H9 (cell line): ENCODE results near the gene SMARCA2. TPM values are rescaled to one million over a fixed set of nuclear protein-coding genes. Genes with fewer than 3 reads are reported as not detected.

Source experiments
- DNase-seq: peaks from one replicate; pipeline ENCODE4 v3.0.0-alpha.2; 2017
- H2AFZ ChIP-seq: one replicate; pipeline ENCODE4 v1.6.1; 2013; ENCODE audit warnings: mild to moderate bottlenecking, low read length, control low read depth, moderate library complexity
- H2AK5ac ChIP-seq: 2 replicates; pipeline ENCODE4 v1.6.1; 2013; ENCODE audit warnings: low read length, control low read depth, mixed read lengths; ENCODE audit not compliant: insufficient read length
- H2BK120ac ChIP-seq: one replicate; pipeline ENCODE4 v1.6.1; 2013; ENCODE audit warnings: low read depth, mild to moderate bottlenecking, low read length, control low read depth, inconsistent platforms; ENCODE audit not compliant: poor library complexity, severe bottlenecking
- H2BK12ac ChIP-seq: 2 replicates; pipeline ENCODE4 v1.6.1; 2013; ENCODE audit warnings: low read length, control low read depth, mixed read lengths, low read depth; ENCODE audit not compliant: insufficient read length
- H2BK15ac ChIP-seq: 2 replicates; pipeline ENCODE4 v1.6.1; 2013; ENCODE audit warnings: low read depth, low read length, control low read depth
- H2BK20ac ChIP-seq: one replicate; pipeline ENCODE4 v1.6.1; 2013; ENCODE audit warnings: low read depth, mild to moderate bottlenecking, low read length, control low read depth, inconsistent platforms; ENCODE audit not compliant: poor library complexity, severe bottlenecking
- H2BK5ac ChIP-seq: 2 replicates; pipeline ENCODE4 v1.6.1; 2013; ENCODE audit warnings: low read length, control low read depth, mixed read lengths; ENCODE audit not compliant: insufficient read length
- H3K14ac ChIP-seq: 2 replicates; pipeline ENCODE4 v1.6.1; 2013; ENCODE audit warnings: low read length, control low read depth; ENCODE audit not compliant: insufficient read depth
- H3K18ac ChIP-seq: 2 replicates; pipeline ENCODE4 v1.6.1; 2013; ENCODE audit warnings: low read depth, mild to moderate bottlenecking, mixed read lengths, low read length, control low read depth; ENCODE audit not compliant: insufficient read length
- H3K23ac ChIP-seq: 2 replicates; pipeline ENCODE4 v1.6.1; 2013; ENCODE audit warnings: low read length, control low read depth, mixed read lengths, low read depth; ENCODE audit not compliant: insufficient read length
- H3K23me2 ChIP-seq: 2 replicates; pipeline ENCODE4 v1.6.1; 2013; ENCODE audit warnings: low read depth, mild to moderate bottlenecking, mixed read lengths, low read length, control low read depth; ENCODE audit not compliant: insufficient read length, poor library complexity, severe bottlenecking
- H3K27ac ChIP-seq: 2 replicates; pipeline ENCODE4 v1.5.1; 2013; ENCODE audit warnings: low read length, control low read depth, mixed read lengths, low read depth; ENCODE audit not compliant: insufficient read length
- H3K27me3 ChIP-seq: 2 replicates; pipeline ENCODE4 v1.6.1; 2013; ENCODE audit warnings: low read length, control low read depth, inconsistent platforms; ENCODE audit not compliant: insufficient read depth
- H3K4ac ChIP-seq: 2 replicates; pipeline ENCODE4 v1.6.1; 2013; ENCODE audit warnings: low read depth, mild to moderate bottlenecking, control low read depth, inconsistent platforms, low read length, moderate library complexity
- H3K4me1 ChIP-seq: 2 replicates; pipeline ENCODE4 v1.6.1; 2013; ENCODE audit warnings: low read length, control low read depth, inconsistent platforms; ENCODE audit not compliant: insufficient read depth
- H3K4me2 ChIP-seq: 2 replicates; pipeline ENCODE4 v1.6.1; 2013; ENCODE audit warnings: low read length, control low read depth, mixed read lengths; ENCODE audit not compliant: insufficient read length, insufficient read depth
- H3K56ac ChIP-seq: 2 replicates; pipeline ENCODE4 v1.6.1; 2013; ENCODE audit warnings: low read depth, mild to moderate bottlenecking, mixed read lengths, low read length, control low read depth; ENCODE audit not compliant: insufficient read length
- H3K79me1 ChIP-seq: 2 replicates; pipeline ENCODE4 v1.6.1; 2013; ENCODE audit warnings: low read depth, mild to moderate bottlenecking, moderate library complexity, low read length, control low read depth, inconsistent platforms; ENCODE audit not compliant: insufficient read depth, poor library complexity, severe bottlenecking
- H3K79me2 ChIP-seq: 2 replicates; pipeline ENCODE4 v1.6.1; 2013; ENCODE audit warnings: low read length, control low read depth, inconsistent platforms; ENCODE audit not compliant: insufficient read depth
- H3K9ac ChIP-seq: 2 replicates; pipeline ENCODE4 v1.6.1; 2013; ENCODE audit warnings: low read length, control low read depth, mixed read lengths; ENCODE audit not compliant: insufficient read length; ENCODE audit errors: extremely low read depth
- H3K9me3 ChIP-seq: one replicate; pipeline ENCODE4 v1.6.1; 2013; ENCODE audit warnings: low read depth, low read length, inconsistent platforms; ENCODE audit not compliant: control insufficient read depth
- H3T11ph ChIP-seq: one replicate; pipeline ENCODE4 v1.6.1; 2013; ENCODE audit warnings: mild to moderate bottlenecking, low read length, control low read depth, inconsistent platforms
- H4K20me1 ChIP-seq: one replicate; pipeline ENCODE4 v1.6.1; 2013; ENCODE audit not compliant: control insufficient read depth, insufficient read length, insufficient read depth
- H4K5ac ChIP-seq: 2 replicates; pipeline ENCODE4 v1.6.1; 2013; ENCODE audit warnings: low read depth, mild to moderate bottlenecking, mixed read lengths, low read length, control low read depth; ENCODE audit not compliant: insufficient read length
- H4K8ac ChIP-seq: replicated peaks from 2 replicates; pipeline ENCODE4 v1.6.1; 2013; ENCODE audit warnings: low read length, control low read depth, mixed read lengths, low read depth; ENCODE audit not compliant: insufficient read length
- H4K91ac ChIP-seq: 2 replicates; pipeline ENCODE4 v1.6.1; 2013; ENCODE audit warnings: low read depth, mild to moderate bottlenecking, moderate library complexity, mixed read lengths, low read length, control low read depth; ENCODE audit not compliant: insufficient read length
- H3K27ac Mint-ChIP-seq, 3 experiments: 2 replicates in 2 of 3; 3 replicates in 1 of 3; pipeline ENCODE4 v1.8.0; 2020 to 2021; ENCODE audit warnings: mixed read lengths in 3 of 3, mild to moderate bottlenecking in 1 of 3, moderate library complexity in 1 of 3
- H3K27me3 Mint-ChIP-seq: 2 replicates; pipeline ENCODE4 v1.8.0; 2021; ENCODE audit warnings: low read depth, mild to moderate bottlenecking, moderate library complexity, mixed read lengths
- H3K36me3 Mint-ChIP-seq, 3 experiments: 2 replicates in 2 of 3; 3 replicates in 1 of 3; pipeline ENCODE4 v1.8.0; 2020 to 2021; ENCODE audit warnings: low read depth in 3 of 3, mixed read lengths in 3 of 3; ENCODE audit not compliant: insufficient read depth in 1 of 3
- H3K4me1 Mint-ChIP-seq, 2 experiments: 2 replicates each; pipeline ENCODE4 v1.8.0; 2020; ENCODE audit warnings: mixed read lengths in 2 of 2
- H3K4me3 Mint-ChIP-seq, 2 experiments: 2 replicates in 1 of 2; 3 replicates in 1 of 2; pipeline ENCODE4 v1.8.0; 2020 to 2021; ENCODE audit warnings: mild to moderate bottlenecking in 2 of 2, mixed read lengths in 2 of 2, moderate library complexity in 1 of 2
- H3K9me3 Mint-ChIP-seq, 2 experiments: 2 replicates in 1 of 2; 3 replicates in 1 of 2; pipeline ENCODE4 v1.8.0; 2020; ENCODE audit warnings: mild to moderate bottlenecking in 2 of 2, mixed read lengths in 2 of 2, moderate library complexity in 1 of 2
- WGBS: extraction: QIAGEN DNeasy Blood & Tissue Kit; methylation state at CpG from one replicate; pipeline ENCODE4 v1.1.7; 2013; ENCODE audit warnings: missing lambda C conversion rate, low lambda C conversion rate, mixed read lengths; ENCODE audit not compliant: insufficient read length; ENCODE audit errors: extremely low coverage; 5-methylcytosine and 5-hydroxymethylcytosine counted together
- total RNA-seq: library from RNA; stranded (reverse); gene quantifications from 2 replicates; pipeline ENCODE4 v1.2.1, GENCODE V29; 2021
- TF ChIP-seq, protein P1 (sequence below): fragments of 200-600 bp; sonication (generic); conservative IDR thresholded peaks from 3 replicates; pipeline ENCODE4 v1.8.0; 2021; ENCODE audit warnings: antibody characterized with exemption, mild to moderate bottlenecking

Gene SMARCA2
- total RNA-seq, 1 experiment from 2014 or later, result 15.3 TPM

DNA sequence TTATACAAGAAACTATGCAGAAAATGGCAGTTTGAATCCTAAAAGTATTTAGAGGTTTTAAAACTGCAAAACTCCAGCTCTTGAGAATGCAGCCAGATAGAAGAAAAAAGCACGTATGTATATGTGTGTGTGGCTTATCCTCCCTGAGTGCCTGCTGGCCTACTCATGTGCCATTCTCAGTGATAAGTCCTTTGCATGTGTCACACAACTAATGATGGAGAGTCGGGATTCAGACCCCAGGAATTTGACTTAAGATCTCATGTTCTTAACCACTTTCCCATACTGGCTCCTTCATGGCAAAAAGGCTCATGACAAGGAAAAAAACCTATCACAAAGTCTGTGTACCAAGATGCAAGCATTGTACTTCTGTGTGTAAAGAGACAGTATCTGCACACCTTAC lies 26.6 kb downstream of the SMARCA2 start:
- peaks cover 36% of the 10 kb centered on the region for H3K27me3 Mint-ChIP-seq
- Histone ChIP-seq H3K56ac (no peak overlapping the region), H3K4ac (no peak overlapping the region), H3K27me3 (no peaks in the 10 kb centered on the region; the same call in 1 of the 2 replicates), H2BK12ac (no peak overlapping the region), H3K18ac (no peak overlapping the region), H2BK15ac (no peak overlapping the region), H3K79me1 (no peaks in the 10 kb centered on the region), H3K4me1 (no peaks in the 10 kb centered on the region), H2AK5ac (no peak overlapping the region), H3K4me2 (no peak overlapping the region), H4K91ac (no peak overlapping the region), H2BK20ac (no peak overlapping the region), H3K9me3 (no peaks in the 10 kb centered on the region), H3T11ph (no peak overlapping the region), H2BK120ac (no peak overlapping the region), H3K23me2 (no peaks in the 10 kb centered on the region), H2BK5ac (no peak overlapping the region), H2AFZ (no peak overlapping the region), H3K9ac (no peak overlapping the region), H4K8ac (no peak overlapping the region), H3K14ac (no peak overlapping the region), H4K5ac (no peak overlapping the region), H3K23ac (no peak overlapping the region), H4K20me1 (no peaks in the 10 kb centered on the region), H3K27ac (no peak overlapping the region), H3K79me2 (no peaks in the 10 kb centered on the region)
- DNase-seq, result no peak
- no peak overlapping the region for H3K27ac Mint-ChIP-seq
- H3K4me3 Mint-ChIP-seq, result no peak overlapping the region
- no peaks in the 10 kb centered on the region for H3K9me3 Mint-ChIP-seq
- H3K36me3 Mint-ChIP-seq, result no peaks in the 10 kb centered on the region
- TF ChIP-seq, protein P1, sequence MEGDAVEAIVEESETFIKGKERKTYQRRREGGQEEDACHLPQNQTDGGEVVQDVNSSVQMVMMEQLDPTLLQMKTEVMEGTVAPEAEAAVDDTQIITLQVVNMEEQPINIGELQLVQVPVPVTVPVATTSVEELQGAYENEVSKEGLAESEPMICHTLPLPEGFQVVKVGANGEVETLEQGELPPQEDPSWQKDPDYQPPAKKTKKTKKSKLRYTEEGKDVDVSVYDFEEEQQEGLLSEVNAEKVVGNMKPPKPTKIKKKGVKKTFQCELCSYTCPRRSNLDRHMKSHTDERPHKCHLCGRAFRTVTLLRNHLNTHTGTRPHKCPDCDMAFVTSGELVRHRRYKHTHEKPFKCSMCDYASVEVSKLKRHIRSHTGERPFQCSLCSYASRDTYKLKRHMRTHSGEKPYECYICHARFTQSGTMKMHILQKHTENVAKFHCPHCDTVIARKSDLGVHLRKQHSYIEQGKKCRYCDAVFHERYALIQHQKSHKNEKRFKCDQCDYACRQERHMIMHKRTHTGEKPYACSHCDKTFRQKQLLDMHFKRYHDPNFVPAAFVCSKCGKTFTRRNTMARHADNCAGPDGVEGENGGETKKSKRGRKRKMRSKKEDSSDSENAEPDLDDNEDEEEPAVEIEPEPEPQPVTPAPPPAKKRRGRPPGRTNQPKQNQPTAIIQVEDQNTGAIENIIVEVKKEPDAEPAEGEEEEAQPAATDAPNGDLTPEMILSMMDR, result no peak
- peaks cover 4 to 9% of the 10 kb centered on the region in 2 experiments; a peak in 3 of 4 replicates for H3K4me1 Mint-ChIP-seq
- no CpG with 5 or more reads among the region's 2 CpGs for WGBS
